Measurements from ENCODE around the gene NELL1.

- TF ChIP-seq, protein P1, sequence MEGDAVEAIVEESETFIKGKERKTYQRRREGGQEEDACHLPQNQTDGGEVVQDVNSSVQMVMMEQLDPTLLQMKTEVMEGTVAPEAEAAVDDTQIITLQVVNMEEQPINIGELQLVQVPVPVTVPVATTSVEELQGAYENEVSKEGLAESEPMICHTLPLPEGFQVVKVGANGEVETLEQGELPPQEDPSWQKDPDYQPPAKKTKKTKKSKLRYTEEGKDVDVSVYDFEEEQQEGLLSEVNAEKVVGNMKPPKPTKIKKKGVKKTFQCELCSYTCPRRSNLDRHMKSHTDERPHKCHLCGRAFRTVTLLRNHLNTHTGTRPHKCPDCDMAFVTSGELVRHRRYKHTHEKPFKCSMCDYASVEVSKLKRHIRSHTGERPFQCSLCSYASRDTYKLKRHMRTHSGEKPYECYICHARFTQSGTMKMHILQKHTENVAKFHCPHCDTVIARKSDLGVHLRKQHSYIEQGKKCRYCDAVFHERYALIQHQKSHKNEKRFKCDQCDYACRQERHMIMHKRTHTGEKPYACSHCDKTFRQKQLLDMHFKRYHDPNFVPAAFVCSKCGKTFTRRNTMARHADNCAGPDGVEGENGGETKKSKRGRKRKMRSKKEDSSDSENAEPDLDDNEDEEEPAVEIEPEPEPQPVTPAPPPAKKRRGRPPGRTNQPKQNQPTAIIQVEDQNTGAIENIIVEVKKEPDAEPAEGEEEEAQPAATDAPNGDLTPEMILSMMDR (IDR thresholded peaks at IDR 0.05), result no peak
- TF ChIP-seq POLR2A (IDR thresholded peaks at IDR 0.05), result no peak
Measured at GRCh38 chr11:20991471-20991870, 322.1 kb downstream of the NELL1 start.
